GM21825 (cell line): ENCODE measurements around the gene GIMAP1.

Source experiments
- ATAC-seq: cut with Tn5 transposase; IDR thresholded peaks from one replicate; pipeline ENCODE4 v1.9.1; 2021; ENCODE audit warnings: mild to moderate bottlenecking, moderate library complexity; ENCODE audit not compliant: unreplicated experiment

GIMAP1 gene

GRCh38 chr7:150721970-150722373, 5.6 kb downstream of the GIMAP1 start:
- ATAC-seq: no peak

- ATAC-seq: no peak
Observed at GRCh38 chr7:150722431-150722931, 6.1 kb downstream of the GIMAP1 start.

GRCh38 chr7:150723467-150723866, 7.1 kb downstream of the GIMAP1 start:
- no peak for ATAC-seq

GRCh38 chr7:150727381-150727780, 11.0 kb downstream of the GIMAP1 start:
- no peak for ATAC-seq

- no peak for ATAC-seq
Observed at GRCh38 chr7:150728011-150728410, 11.6 kb downstream of the GIMAP1 start.

- no peak for ATAC-seq
Observed at GRCh38 chr7:150728609-150729008, 12.2 kb downstream of the GIMAP1 start.

GRCh38 chr7:150731916-150732315, 15.5 kb downstream of the GIMAP1 start:
- no peak for ATAC-seq

GRCh38 chr7:150732786-150733481, 16.5 kb downstream of the GIMAP1 start:
- ATAC-seq: no peak

- no peak for ATAC-seq
Observed at GRCh38 chr7:150733482-150734095, 17.2 kb downstream of the GIMAP1 start.

- no peak for ATAC-seq
Observed at GRCh38 chr7:150734254-150734653, 17.8 kb downstream of the GIMAP1 start.

GRCh38 chr7:150735596-150736358, 19.4 kb downstream of the GIMAP1 start:
- no peak for ATAC-seq

- ATAC-seq: peak; percentile 16
Observed at GRCh38 chr7:150736864-150737263, 20.5 kb downstream of the GIMAP1 start.

- peak; percentile 48 for ATAC-seq
Observed at GRCh38 chr7:150737265-150738055, 21.0 kb downstream of the GIMAP1 start, which contains the start of gene GIMAP5. TSS of gene GIMAP5 (plus strand) at chr7:150737418. CDS start at chr7:150740885, 3,467 bp downstream.

- ATAC-seq: no peak
Observed at GRCh38 chr7:150738092-150738491, 21.7 kb downstream of the GIMAP1 start.

GRCh38 chr7:150738591-150739001, 22.2 kb downstream of the GIMAP1 start:
- no peak for ATAC-seq

- ATAC-seq: no peak
Observed at GRCh38 chr7:150739033-150739432, 22.6 kb downstream of the GIMAP1 start.

- no peak for ATAC-seq
Observed at GRCh38 chr7:150740053-150740452, 23.6 kb downstream of the GIMAP1 start.

GRCh38 chr7:150742286-150742968, 26.0 kb downstream of the GIMAP1 start:
- no peak for ATAC-seq

GRCh38 chr7:150744041-150744656, 27.7 kb downstream of the GIMAP1 start:
- ATAC-seq: no peak

- no peak for ATAC-seq
Observed at GRCh38 chr7:150745086-150745485, 28.7 kb downstream of the GIMAP1 start.
